Globus pallidus (tissue), 1 donor: ENCODE data around the gene PLA2G2F.
"Not testable (repeated sequence)": the region's sequence is repeated elsewhere in the genome, so short reads cannot be mapped to it uniquely, and the experiment has no call there.

Experiments used
- DNase-seq: peaks from one replicate; pipeline ENCODE4 v3.0.0-alpha.2; 2015; ENCODE audit warnings: low spot score

PLA2G2F gene

GRCh38 chr1:20114021-20114648 is 25.0 kb upstream of the PLA2G2F start:
- no peak for DNase-seq

GRCh38 chr1:20115479-20115878 is 23.6 kb upstream of the PLA2G2F start:
- DNase-seq: no peak

GRCh38 chr1:20115916-20116315 is 23.2 kb upstream of the PLA2G2F start:
- no peak for DNase-seq

GRCh38 chr1:20117236-20117635 is 21.9 kb upstream of the PLA2G2F start:
- no peak for DNase-seq

- DNase-seq: no peak
These were observed 19.8 kb upstream of the PLA2G2F start, which contains the start of gene PLA2G2D for GRCh38 chr1:20119347-20119746. Gene PLA2G2D, minus strand, starts transcription at chr1:20119536. Its CDS starts 38 bp downstream, at chr1:20119498.

GRCh38 chr1:20120796-20121195 is 18.3 kb upstream of the PLA2G2F start:
- DNase-seq: no peak

- no peak for DNase-seq
These were observed 15.2 kb upstream of the PLA2G2F start for GRCh38 chr1:20123722-20124455.

- no peak for DNase-seq
These were observed 14.6 kb upstream of the PLA2G2F start for GRCh38 chr1:20124456-20125057.

GRCh38 chr1:20125100-20125499 is 14.0 kb upstream of the PLA2G2F start:
- no peak for DNase-seq

GRCh38 chr1:20126041-20126805 is 12.9 kb upstream of the PLA2G2F start:
- DNase-seq: no peak

GRCh38 chr1:20126806-20127440 is 12.2 kb upstream of the PLA2G2F start:
- no peak for DNase-seq

GRCh38 chr1:20130518-20130917 is 8.6 kb upstream of the PLA2G2F start:
- DNase-seq: not testable (repeated sequence)

- no peak for DNase-seq
These were observed 4.1 kb upstream of the PLA2G2F start for GRCh38 chr1:20134995-20135394.

GRCh38 chr1:20136249-20136648 is 2.9 kb upstream of the PLA2G2F start:
- DNase-seq: no peak

GRCh38 chr1:20137055-20137454 is 2.1 kb upstream of the PLA2G2F start:
- DNase-seq: no peak

GRCh38 chr1:20137604-20138003 is 1.5 kb upstream of the PLA2G2F start:
- DNase-seq: no peak

- no peak for DNase-seq
These were observed 777 bp upstream of the PLA2G2F start for GRCh38 chr1:20138346-20138745.

- DNase-seq: no peak
These were observed 871 bp downstream of the PLA2G2F start for GRCh38 chr1:20139776-20140612.

GRCh38 chr1:20141001-20141400 is 1.9 kb downstream of the PLA2G2F start:
- no peak for DNase-seq

GRCh38 chr1:20141466-20141865 is 2.3 kb downstream of the PLA2G2F start:
- no peak for DNase-seq
